Measurements from ENCODE around the gene DTNBP1. TPM values are rescaled to one million over a fixed set of nuclear protein-coding genes. Genes with fewer than 3 reads are reported as not detected.

DTNBP1 gene
- total RNA-seq, 4 donors from 2014 or later, result 12.8 to 58.6 (median 26.2) TPM

GRCh38 chr6:15682965-15683822 lies 20.4 kb upstream of the DTNBP1 start:
- H3K4me3 ChIP-seq, result no peak overlapping the region
- no peaks in the 10 kb centered on the region for H3K9me3 ChIP-seq
- H3K4me1 ChIP-seq, result peaks cover 0 to 15% (median 0%) of the 10 kb centered on the region in 4 donors
- DNase-seq, result no peak
- no peaks in the 10 kb centered on the region for H3K27me3 ChIP-seq
- no peak overlapping the region for H3K27ac ChIP-seq
- no peaks in the 10 kb centered on the region for H3K36me3 ChIP-seq
- TF ChIP-seq POLR2A (IDR thresholded peaks at IDR 0.05), result no peak
- TF ChIP-seq CTCF (IDR thresholded peaks at IDR 0.05), result no peak

- H3K9me3 ChIP-seq, result no peaks in the 10 kb centered on the region
- H3K27me3 ChIP-seq, result no peaks in the 10 kb centered on the region
- DNase-seq, result no peak
- TF ChIP-seq CTCF (IDR thresholded peaks at IDR 0.05), result no peak
- no peak for TF ChIP-seq POLR2A (IDR thresholded peaks at IDR 0.05)
- no peaks in the 10 kb centered on the region for H3K36me3 ChIP-seq
- H3K4me1 ChIP-seq, result peaks cover 0 to 15% (median 0%) of the 10 kb centered on the region in 4 donors
- no peak overlapping the region for H3K4me3 ChIP-seq
- no peak overlapping the region for H3K27ac ChIP-seq
These were observed 19.1 kb upstream of the DTNBP1 start for GRCh38 chr6:15681946-15682345.

- no peaks in the 10 kb centered on the region for H3K9me3 ChIP-seq
- H3K27ac ChIP-seq, result no peak overlapping the region
- H3K27me3 ChIP-seq, result no peaks in the 10 kb centered on the region
- TF ChIP-seq CTCF (IDR thresholded peaks at IDR 0.05), result no peak
- TF ChIP-seq POLR2A (IDR thresholded peaks at IDR 0.05), result no peak
- DNase-seq, result no peak
- no peaks in the 10 kb centered on the region for H3K36me3 ChIP-seq
- H3K4me3 ChIP-seq, result no peak overlapping the region
- H3K4me1 ChIP-seq, result peaks cover 0 to 15% (median 0%) of the 10 kb centered on the region in 4 donors
These were observed 15.7 kb upstream of the DTNBP1 start for GRCh38 chr6:15678514-15678913.

- Histone ChIP-seq H3K4me3 (no peak overlapping the region), H3K36me3 (no peaks in the 10 kb centered on the region), H3K4me1 (peaks cover 0 to 14% (median 0%) of the 10 kb centered on the region in 4 donors), H3K27ac (no peak overlapping the region), H3K9me3 (no peaks in the 10 kb centered on the region), H3K27me3 (no peaks in the 10 kb centered on the region)
- TF ChIP-seq POLR2A (IDR thresholded peaks at IDR 0.05) (no peak), CTCF (IDR thresholded peaks at IDR 0.05) (no peak)
- DNase-seq, result no peak
These were observed 15.0 kb upstream of the DTNBP1 start for GRCh38 chr6:15677822-15678221.

- no peak for DNase-seq
- H3K27ac ChIP-seq, result no peak overlapping the region
- H3K4me1 ChIP-seq, result peaks cover 0 to 14% (median 0%) of the 10 kb centered on the region in 4 donors
- TF ChIP-seq CTCF (IDR thresholded peaks at IDR 0.05) (no peak), POLR2A (IDR thresholded peaks at IDR 0.05) (no peak)
- H3K4me3 ChIP-seq, result no peak overlapping the region
- H3K27me3 ChIP-seq, result no peaks in the 10 kb centered on the region
- no peaks in the 10 kb centered on the region for H3K9me3 ChIP-seq
- H3K36me3 ChIP-seq, result no peaks in the 10 kb centered on the region
These were observed 12.8 kb upstream of the DTNBP1 start for GRCh38 chr6:15675536-15676220.

All from Peyer's patch (tissue), 4 donors.